Activated T-cell treated with anti-CD3 and anti-CD28 coated beads for 48 hours (primary cell): ENCODE measurements around the gene FEV.
"Not testable (repeated sequence)": the region's sequence is repeated elsewhere in the genome, so short reads cannot be mapped to it uniquely, and the experiment has no call there.

ENCODE experiments used
- DNase-seq: peaks from one replicate; pipeline ENCODE4 v3.0.0-alpha.2; 2020; ENCODE audit warnings: low read depth

Gene FEV

DNA sequence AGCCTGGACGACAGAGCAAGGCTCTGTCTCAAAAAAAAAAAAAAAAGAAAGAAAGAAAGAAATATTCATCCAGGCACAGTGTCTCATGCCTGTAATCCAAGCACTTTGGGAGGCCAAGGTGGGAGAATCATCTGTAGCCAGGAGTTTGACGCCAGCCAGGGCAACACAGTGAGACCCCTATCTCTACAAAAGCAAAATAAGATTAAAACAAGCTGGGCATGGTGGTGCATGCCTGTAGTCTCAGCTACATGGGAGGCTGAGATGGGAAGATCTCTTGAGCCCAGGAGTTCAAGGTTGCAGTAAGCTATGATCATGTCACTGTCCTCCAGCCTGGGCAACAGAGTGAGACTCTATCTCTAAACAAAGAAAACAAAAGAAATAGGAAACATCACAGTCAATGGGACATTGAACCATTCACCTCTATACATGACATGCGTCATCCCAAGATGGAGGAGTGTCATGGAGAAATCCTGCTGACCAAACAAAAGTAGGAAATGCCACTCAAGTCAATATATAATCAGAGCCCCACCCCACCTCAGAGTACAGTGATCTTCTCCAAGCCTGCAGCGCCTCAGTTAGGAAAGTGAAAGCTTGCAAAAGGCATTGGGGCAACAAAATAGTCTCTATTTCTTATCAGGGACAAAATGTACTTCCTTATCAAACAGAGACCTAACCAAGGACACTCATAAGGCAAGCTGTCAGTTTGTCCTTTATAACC lies 9.8 kb downstream of the FEV start:
- DNase-seq: no peak

DNA sequence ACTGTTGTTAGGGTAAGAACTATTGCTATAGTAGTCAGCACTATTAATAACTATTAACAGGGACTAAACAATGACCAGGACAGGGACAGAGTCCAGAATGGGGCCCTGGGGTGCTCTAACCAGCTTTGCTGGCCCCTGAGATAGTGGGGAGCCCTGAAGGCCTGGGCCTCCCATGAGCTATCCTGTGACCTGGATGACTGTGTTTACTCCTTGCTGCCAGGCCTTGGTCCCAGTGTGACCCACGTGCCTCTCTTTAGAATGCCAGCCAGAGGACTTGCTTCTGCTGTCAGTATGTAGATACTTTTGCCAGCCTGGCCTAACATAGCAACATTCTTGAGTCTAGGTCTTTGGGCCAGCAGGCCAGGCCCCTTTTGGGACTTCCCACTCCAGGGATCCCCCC lies 14.1 kb downstream of the FEV start:
- no peak for DNase-seq

GRCh38 chr2:218964041-218964771 lies 20.8 kb downstream of the FEV start:
- DNase-seq: no peak

DNA sequence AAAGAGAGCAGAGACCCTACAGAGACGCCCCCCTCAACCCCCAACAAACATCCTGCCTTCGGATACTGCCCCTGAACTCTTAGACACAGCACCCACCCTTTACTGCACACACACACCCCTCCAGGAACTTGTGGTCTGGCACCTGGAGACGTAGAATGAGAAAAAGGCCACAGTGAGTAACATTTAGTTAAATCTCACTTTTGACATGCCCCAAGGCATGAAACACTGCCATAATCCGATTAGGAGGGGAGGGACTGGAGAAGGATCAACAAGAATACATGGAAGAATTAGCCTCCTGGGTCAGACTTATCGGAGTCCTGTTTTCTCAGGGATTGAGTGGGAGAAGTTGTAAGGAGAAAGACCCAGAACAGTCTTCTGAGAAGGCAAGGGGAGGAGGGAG lies 21.4 kb downstream of the FEV start:
- no peak for DNase-seq

- no peak for DNase-seq
Observed at GRCh38 chr2:218962859-218963492, 22.0 kb downstream of the FEV start.

DNA sequence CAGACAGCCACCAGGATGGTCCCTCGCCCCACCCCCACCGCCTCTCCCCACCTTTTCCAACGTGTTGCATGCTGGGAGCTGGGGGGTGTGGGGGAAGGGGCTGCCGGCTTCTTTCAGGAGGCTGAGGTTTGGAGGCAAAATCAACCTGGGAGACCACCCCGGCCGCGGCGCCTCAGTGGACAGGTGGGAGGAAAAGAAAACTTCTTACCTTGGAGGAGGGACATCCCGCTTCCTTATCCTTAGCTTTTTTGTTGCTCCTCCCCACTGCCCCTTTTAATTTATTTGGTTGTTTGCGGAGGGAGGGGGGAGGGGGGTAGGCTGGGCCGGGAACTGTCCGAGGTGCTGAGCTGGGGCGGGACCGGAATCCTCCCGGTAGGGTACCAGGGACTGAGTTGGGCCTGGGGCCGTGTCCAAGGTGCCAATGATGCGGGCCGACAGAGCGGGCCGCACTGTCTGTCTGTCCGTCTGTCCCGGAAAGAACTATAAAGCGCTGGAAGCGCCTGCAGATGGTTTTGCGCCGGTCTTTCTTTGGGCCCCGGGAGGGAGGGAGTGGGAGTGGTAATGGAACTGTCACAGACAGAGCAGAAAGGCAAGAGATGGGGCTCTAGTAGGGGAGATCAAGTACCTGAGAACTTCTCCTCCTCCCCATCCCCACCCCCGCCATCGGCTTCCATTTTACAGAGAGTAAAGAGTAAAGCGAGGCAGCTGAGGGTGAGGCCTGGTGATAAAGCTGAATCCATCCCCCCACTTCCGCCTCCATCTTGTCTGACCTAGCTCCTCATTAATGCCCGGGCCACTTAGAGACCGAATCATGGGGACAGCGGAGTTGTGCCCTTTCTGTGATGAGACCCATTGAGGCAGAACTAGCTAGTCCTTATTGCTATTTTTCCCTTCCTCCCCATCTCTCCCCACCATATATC lies 23.1 kb downstream of the FEV start:
- DNase-seq: no peak

GRCh38 chr2:218961229-218961628 lies 23.8 kb downstream of the FEV start:
- no peak for DNase-seq

- no peak for DNase-seq
Observed at GRCh38 chr2:218960309-218961165, 24.4 kb downstream of the FEV start.

DNA sequence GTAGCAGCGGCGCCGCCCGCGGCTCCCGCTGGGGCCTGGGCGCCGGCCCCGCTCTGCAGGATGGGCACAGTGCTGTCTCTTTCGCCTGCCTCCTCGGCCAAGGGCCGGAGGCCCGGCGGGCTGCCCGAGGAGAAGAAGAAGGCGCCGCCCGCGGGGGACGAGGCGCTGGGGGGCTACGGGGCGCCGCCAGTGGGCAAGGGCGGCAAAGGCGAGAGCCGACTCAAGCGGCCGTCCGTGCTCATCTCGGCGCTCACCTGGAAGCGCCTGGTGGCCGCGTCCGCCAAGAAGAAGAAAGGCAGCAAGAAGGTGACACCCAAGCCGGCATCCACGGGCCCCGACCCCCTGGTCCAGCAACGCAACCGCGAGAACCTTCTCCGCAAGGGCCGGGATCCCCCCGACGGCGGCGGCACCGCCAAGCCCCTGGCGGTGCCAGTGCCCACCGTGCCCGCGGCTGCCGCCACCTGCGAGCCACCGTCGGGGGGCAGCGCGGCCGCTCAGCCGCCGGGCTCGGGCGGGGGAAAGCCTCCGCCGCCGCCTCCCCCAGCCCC lies 25.1 kb downstream of the FEV start:
- no peak for DNase-seq

DNA sequence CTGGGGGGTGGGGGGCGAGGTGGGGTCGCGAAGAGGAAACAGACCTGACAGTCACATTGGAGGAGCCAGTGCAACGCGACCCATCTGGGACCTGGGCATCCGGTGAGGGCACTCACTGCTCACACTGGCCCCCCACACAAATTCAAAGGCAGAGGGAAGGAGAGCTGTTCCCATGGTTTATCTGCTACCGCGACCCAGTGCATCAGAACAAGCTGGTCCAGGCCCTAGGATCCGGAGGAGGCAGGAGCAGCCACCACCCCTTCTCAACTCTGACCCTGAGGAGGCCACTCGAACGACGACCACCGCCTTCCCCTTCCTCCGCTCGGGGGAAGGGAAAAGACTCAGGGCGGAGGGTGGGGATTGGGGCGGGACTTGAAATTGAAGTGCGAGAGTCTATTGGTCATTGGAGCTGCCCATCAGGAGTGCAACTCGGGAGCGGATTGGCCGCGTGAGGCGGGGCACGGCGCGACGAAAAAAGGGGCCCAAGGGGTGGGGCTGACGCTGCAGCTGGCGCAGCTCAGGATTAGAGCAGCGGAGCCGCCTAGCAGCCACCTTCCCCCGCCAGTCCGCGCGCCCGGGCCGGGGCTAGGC lies 25.7 kb downstream of the FEV start, which contains the start of gene CDK5R2:
CDK5R2 (plus strand) TSS at position 526 of the 591 bp plus-strand sequence. CDS start 155 bp downstream, outside the sequence.
- DNase-seq: peak; percentile 80

DNA sequence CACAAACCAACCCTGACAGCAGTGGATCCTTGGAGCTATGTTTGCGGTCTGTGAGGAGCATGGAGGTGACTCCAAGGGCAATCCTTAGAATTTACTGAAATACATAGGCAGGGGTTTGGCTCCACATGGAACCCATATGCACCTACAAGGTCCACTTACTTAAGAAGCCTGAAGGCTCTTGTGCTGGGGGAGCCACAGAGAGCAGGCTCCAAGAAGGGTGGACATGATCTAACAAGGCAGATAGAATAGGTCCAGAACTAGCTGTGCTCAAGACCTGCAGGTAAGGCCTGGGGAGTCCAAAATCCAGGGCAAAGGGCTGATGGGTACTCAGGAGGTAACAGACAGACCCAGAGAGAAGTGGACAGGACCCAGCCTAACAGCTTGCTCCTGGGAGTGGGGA lies 26.7 kb downstream of the FEV start:
- DNase-seq: no peak

GRCh38 chr2:218957671-218958070 lies 27.3 kb downstream of the FEV start:
- DNase-seq: no peak

GRCh38 chr2:218956039-218956438 lies 28.9 kb downstream of the FEV start:
- DNase-seq: no peak

DNA sequence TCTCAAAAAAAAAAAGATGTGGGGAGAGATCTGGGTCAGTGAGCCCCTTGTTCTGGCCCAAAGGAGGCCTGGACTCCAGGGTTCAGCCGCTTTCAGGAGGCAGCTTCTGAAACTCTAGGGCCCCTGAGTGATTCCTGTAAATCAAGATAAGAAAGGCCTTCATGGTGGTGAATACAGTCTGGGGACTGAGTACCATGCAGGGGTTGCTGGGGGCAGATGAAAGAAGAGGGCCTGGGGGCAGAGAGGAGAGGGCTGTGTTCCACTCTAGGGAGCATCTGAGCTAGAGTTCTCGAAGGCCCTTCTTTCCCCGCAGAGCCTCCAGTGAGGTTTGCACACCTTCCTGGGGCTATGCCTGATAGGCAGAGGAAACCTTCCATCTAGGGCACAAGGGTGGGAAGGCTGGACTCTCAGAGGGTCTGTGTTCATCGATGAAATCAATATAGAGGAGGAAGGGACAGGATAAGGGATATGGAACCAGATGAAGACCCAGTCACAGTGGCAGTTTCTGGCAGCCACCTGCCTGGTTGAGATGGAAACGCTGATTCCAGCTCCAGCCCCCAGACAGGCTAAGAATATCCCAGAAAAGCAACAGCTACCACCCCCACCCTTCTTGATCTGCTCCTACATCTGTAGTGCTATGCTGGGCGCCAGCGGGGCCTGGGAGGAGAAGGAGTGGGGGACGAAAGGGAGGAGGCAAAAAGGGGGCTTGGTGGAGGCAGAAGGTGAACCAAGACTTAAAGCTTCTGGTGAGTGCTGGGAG lies 30.3 kb downstream of the FEV start:
- DNase-seq: no peak

DNA sequence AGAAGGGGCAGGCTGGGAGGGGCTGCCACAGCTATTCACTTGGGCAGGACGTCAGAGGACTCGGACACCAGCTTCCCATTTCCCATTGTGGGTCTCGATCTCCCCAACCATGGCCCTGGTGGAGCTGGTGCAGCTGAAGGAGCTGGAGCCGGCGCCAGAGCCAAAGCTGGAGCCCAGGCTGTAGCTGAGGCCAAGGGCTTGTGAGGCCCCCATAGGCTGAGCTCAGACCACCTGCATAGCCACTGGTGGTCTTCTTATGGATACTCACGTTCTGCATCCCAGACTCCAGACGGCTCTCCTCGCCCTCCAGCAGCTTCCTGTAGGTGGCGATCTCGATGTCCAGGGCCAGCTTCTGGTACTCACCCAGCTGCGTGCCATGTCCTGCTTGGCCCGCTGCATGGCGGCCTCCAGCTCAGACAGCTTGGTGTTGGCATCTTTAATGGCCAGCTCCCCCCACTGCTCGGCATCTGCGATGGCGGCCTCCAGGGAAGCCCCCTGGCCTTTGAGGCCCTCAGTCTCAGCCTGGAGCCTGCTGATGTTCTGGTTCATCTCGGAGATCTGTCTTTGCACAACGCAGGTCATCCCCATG lies 31.5 kb downstream of the FEV start:
- DNase-seq: no peak

GRCh38 chr2:218952160-218952559 lies 32.8 kb downstream of the FEV start:
- no peak for DNase-seq

- DNase-seq: no peak
Observed at GRCh38 chr2:218946621-218947020, 38.4 kb downstream of the FEV start.

DNA sequence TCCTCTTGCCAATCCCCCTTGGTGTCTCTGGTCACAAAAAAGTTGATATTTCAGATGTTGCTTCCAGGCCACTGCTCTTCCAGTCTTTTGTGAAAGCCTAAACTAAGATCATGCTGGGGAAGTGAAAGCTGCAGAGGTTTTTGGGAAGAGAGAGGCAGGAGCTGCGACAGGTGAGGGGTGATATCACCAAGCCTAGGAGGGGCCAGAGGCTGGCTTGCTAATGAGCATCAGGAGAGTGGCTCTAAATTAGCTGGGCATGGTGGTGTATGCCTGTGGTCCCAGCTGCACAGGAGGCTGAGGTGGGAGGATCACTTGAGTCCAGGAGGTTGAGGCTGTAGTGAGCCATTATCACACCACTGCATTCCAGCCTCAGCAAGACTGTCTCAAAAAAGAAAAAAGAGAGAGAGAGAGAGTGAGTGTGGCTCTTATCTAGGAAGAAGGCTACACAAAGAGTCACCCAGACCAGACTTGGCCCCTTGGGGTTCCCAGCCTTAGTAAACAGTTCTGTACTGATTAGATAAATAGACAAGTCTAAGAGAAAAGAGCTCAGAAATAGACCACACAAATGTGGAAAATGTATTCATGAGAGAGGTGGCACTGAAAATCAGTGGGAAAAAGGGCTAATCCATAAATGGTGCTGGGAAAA lies 40.1 kb downstream of the FEV start:
- no peak for DNase-seq

DNA sequence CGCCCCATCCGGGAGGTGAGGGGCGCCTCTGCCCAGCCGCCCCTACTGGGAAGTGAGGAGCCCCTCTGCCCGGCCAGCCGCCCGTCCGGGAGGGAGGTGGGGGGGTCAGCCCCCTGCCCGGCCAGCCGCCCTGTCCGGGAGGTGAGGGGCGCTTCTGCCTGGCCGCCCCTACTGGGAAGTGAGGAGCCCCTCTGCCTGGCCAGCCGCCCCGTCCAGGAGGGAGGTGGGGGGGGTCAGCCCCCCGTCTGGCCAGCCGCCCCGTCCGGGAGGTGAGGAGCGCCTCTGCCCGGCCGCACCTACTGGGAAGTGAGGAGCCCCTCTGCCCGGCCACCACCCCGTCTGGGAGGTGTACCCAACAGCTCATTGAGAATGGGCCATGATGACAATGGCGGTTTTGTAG lies 53.2 kb downstream of the FEV start:
- not testable (repeated sequence) for DNase-seq
